Hepatocyte (in vitro differentiated cells): Measurements from ENCODE around the gene MRPS27. TPM values are rescaled to one million over a fixed set of nuclear protein-coding genes. Genes with fewer than 3 reads are reported as not detected.

ENCODE experiments used
- DNase-seq: peaks from one replicate; pipeline ENCODE4 v3.0.0-alpha.2; 2016; ENCODE audit warnings: low spot score
- H2AFZ ChIP-seq: fragments of 200-600 bp; sonication (generic); 2 replicates; pipeline ENCODE4 v1.6.0; 2016; ENCODE audit warnings: antibody characterized with exemption, mild to moderate bottlenecking
- H3K27ac ChIP-seq: fragments of 200-600 bp; sonication (generic); 2 replicates; pipeline ENCODE4 v1.5.1; 2016; ENCODE audit warnings: mild to moderate bottlenecking
- H3K27me3 ChIP-seq: fragments of 200-600 bp; sonication (generic); 2 replicates; pipeline ENCODE4 v1.6.1; 2016
- H3K36me3 ChIP-seq: fragments of 200-600 bp; sonication (generic); replicated peaks from 2 replicates; pipeline ENCODE4 v1.5.1; 2016; ENCODE audit warnings: low read depth; ENCODE audit not compliant: insufficient read depth
- H3K4me1 ChIP-seq: fragments of 200-600 bp; sonication (generic); 2 replicates; pipeline ENCODE4 v1.5.1; 2016; ENCODE audit warnings: mild to moderate bottlenecking, moderate library complexity; ENCODE audit not compliant: insufficient read depth
- H3K4me2 ChIP-seq: fragments of 200-600 bp; sonication (generic); 2 replicates; pipeline ENCODE4 v1.6.0; 2016
- H3K4me3 ChIP-seq: fragments of 200-600 bp; sonication (generic); 2 replicates; pipeline ENCODE4 v1.5.1; 2016; ENCODE audit warnings: mild to moderate bottlenecking
- H3K79me2 ChIP-seq: fragments of 200-600 bp; sonication (generic); 2 replicates; pipeline ENCODE4 v1.6.0; 2017; ENCODE audit warnings: mild to moderate bottlenecking
- H3K9me2 ChIP-seq: fragments of 200-600 bp; sonication (generic); replicated peaks from 2 replicates; pipeline ENCODE4 v1.6.0; 2017; ENCODE audit warnings: mild to moderate bottlenecking; ENCODE audit not compliant: insufficient read depth
- H3K9me3 ChIP-seq: fragments of 200-600 bp; sonication (generic); 2 replicates; pipeline ENCODE4 v1.5.1; 2016; ENCODE audit warnings: low read depth, mild to moderate bottlenecking
- H4K20me1 ChIP-seq: fragments of 200-600 bp; sonication (generic); 2 replicates; pipeline ENCODE4 v1.6.0; 2016; ENCODE audit warnings: mild to moderate bottlenecking; ENCODE audit not compliant: insufficient read depth, poor library complexity, severe bottlenecking
- EZH2 ChIP-seq: fragments of 200-600 bp; sonication (generic); IDR thresholded peaks from 2 replicates; pipeline ENCODE4 v1.6.1; 2016; ENCODE audit warnings: antibody characterized with exemption, mild to moderate bottlenecking, borderline replicate concordance
- EZH2phosphoT487 ChIP-seq: fragments of 200-600 bp; sonication (generic); IDR thresholded peaks from one replicate; pipeline ENCODE4 v1.6.1; 2018; ENCODE audit warnings: antibody characterized with exemption, mild to moderate bottlenecking, low read depth, moderate library complexity; ENCODE audit not compliant: unreplicated experiment, severe bottlenecking
- WGBS: methylation state at CpG from one replicate; pipeline ENCODE4 v1.1.6; 2016; ENCODE audit warnings: low lambda C conversion rate; ENCODE audit errors: missing lambda C conversion rate; 5-methylcytosine and 5-hydroxymethylcytosine counted together
- polyA plus RNA-seq: library from polyadenylated mRNA; unstranded; fragments of >200 nt; fragmentation: Nextera tagmentation; extraction: Ambion mirVana; gene quantifications from 2 replicates; pipeline ENCODE4 v1.2.1, GENCODE V29; 2016
- total RNA-seq: library from RNA; depleted of rRNA; stranded (reverse); fragments of >200 nt; gene quantifications from 2 replicates; pipeline ENCODE4 v1.2.3, GENCODE V29; 2014
- TF ChIP-seq, protein P1 (sequence below): fragments of 200-600 bp; sonication (generic); IDR thresholded peaks from 2 replicates; pipeline ENCODE4 v1.5.1; 2016; ENCODE audit warnings: antibody characterized with exemption, mild to moderate bottlenecking; ENCODE audit not compliant: poor library complexity

The MRPS27 gene
- total and polyA plus RNA-seq, 2 experiments from 2014 or later, result 35.6 to 63.5 TPM

DNA sequence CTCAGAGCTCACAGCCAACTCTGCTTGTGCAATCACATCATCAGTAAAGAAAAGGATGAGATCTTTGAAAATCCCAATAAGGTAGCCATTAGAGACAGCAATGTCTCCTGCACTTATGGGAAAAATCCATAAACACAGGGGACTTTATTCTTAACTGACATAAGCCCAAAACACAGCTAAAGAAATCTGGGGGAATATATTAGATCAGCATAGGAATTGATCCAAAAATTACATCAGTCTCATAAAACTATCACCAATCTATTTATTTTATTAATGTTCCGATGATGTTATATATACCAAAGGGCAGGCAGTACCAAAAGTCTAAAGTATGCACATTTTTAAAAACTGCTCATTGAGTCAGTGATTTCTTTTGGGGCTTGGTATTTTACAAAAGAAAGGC is 6.9 kb downstream of the MRPS27 start:
- H3K27ac ChIP-seq, result no peak overlapping the region
- no peaks in the 10 kb centered on the region for H3K27me3 ChIP-seq
- no peaks in the 10 kb centered on the region for H3K9me3 ChIP-seq
- TF ChIP-seq EZH2phosphoT487, result no peak
- TF ChIP-seq, protein P1, sequence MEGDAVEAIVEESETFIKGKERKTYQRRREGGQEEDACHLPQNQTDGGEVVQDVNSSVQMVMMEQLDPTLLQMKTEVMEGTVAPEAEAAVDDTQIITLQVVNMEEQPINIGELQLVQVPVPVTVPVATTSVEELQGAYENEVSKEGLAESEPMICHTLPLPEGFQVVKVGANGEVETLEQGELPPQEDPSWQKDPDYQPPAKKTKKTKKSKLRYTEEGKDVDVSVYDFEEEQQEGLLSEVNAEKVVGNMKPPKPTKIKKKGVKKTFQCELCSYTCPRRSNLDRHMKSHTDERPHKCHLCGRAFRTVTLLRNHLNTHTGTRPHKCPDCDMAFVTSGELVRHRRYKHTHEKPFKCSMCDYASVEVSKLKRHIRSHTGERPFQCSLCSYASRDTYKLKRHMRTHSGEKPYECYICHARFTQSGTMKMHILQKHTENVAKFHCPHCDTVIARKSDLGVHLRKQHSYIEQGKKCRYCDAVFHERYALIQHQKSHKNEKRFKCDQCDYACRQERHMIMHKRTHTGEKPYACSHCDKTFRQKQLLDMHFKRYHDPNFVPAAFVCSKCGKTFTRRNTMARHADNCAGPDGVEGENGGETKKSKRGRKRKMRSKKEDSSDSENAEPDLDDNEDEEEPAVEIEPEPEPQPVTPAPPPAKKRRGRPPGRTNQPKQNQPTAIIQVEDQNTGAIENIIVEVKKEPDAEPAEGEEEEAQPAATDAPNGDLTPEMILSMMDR, result no peak
- no peak for TF ChIP-seq EZH2
- no peak overlapping the region for H3K4me2 ChIP-seq
- no peak for DNase-seq
- H3K4me1 ChIP-seq, result no peaks in the 10 kb centered on the region
- H3K4me3 ChIP-seq, result no peak overlapping the region
- H4K20me1 ChIP-seq, result no peaks in the 10 kb centered on the region
- H3K79me2 ChIP-seq, result peaks cover 31% of the 10 kb centered on the region
- H3K9me2 ChIP-seq, result no peaks in the 10 kb centered on the region
- WGBS, result 86% methylated on average over 1 of the region's 1 CpG
- H3K36me3 ChIP-seq, result no peaks in the 10 kb centered on the region
- no peak overlapping the region for H2AFZ ChIP-seq

- no peak for DNase-seq
- H3K4me3 ChIP-seq, result no peak overlapping the region
- H3K27me3 ChIP-seq, result no peaks in the 10 kb centered on the region
- no peaks in the 10 kb centered on the region for H3K36me3 ChIP-seq
- peak overlapping the region; percentile 28 for H3K4me2 ChIP-seq
- 81% methylated on average over 6 of the region's 6 CpGs for WGBS
- H2AFZ ChIP-seq, result peak overlapping the region; percentile 39
- peaks cover 37% of the 10 kb centered on the region for H3K79me2 ChIP-seq
- no peaks in the 10 kb centered on the region for H4K20me1 ChIP-seq
- peaks cover 22% of the 10 kb centered on the region for H3K4me1 ChIP-seq
- no peaks in the 10 kb centered on the region for H3K9me2 ChIP-seq
- no peaks in the 10 kb centered on the region for H3K9me3 ChIP-seq
- H3K27ac ChIP-seq, result peak overlapping the region; percentile 72
- TF ChIP-seq, protein P1, result no peak
- no peak for TF ChIP-seq EZH2phosphoT487
These were observed 11.2 kb downstream of the MRPS27 start for GRCh38 chr5:72308853-72309191.

GRCh38 chr5:72307968-72308852 is 11.8 kb downstream of the MRPS27 start:
- H3K9me2 ChIP-seq, result no peaks in the 10 kb centered on the region
- H2AFZ ChIP-seq, result peak overlapping the region; percentile 46
- H3K27ac ChIP-seq, result peak overlapping the region; percentile 97
- peak overlapping the region; percentile 25 for H3K4me3 ChIP-seq
- WGBS, result 5% methylated on average over 67 of the region's 76 CpGs
- H3K27me3 ChIP-seq, result no peaks in the 10 kb centered on the region
- H3K36me3 ChIP-seq, result no peaks in the 10 kb centered on the region
- H3K4me1 ChIP-seq, result peaks cover 22% of the 10 kb centered on the region
- no peaks in the 10 kb centered on the region for H4K20me1 ChIP-seq
- DNase-seq, result peak; percentile 99
- H3K4me2 ChIP-seq, result peak overlapping the region; percentile 76
- TF ChIP-seq EZH2phosphoT487, result no peak
- no peak for TF ChIP-seq EZH2
- TF ChIP-seq, protein P1, result peak; percentile 85
- no peaks in the 10 kb centered on the region for H3K9me3 ChIP-seq
- H3K79me2 ChIP-seq, result peaks cover 42% of the 10 kb centered on the region
